Keratinocyte (primary cell): Measurements from ENCODE around the gene EIF1AX. TPM values are rescaled to one million over a fixed set of nuclear protein-coding genes. Genes with fewer than 3 reads are reported as not detected.

Source experiments
- DNase-seq: peaks from one replicate; pipeline ENCODE4 v3.0.0-alpha.2; 2011; ENCODE audit warnings: low read depth, missing footprints, low spot score
- FAIRE-seq: peaks from 2 replicates; lab custom pipeline; 2011; peaks lifted over from hg19 to GRCh38; lab: Jason Lieb, UNC
- H2AFZ ChIP-seq: 2 replicates; pipeline ENCODE4 v1.6.0; 2012; ENCODE audit warnings: low read length, control low read depth, inconsistent platforms; ENCODE audit not compliant: control insufficient read depth
- H3K27ac ChIP-seq: 2 replicates; pipeline ENCODE4 v1.5.1; 2011; ENCODE audit warnings: low read length; ENCODE audit not compliant: control insufficient read depth, insufficient read depth
- H3K27me3 ChIP-seq: 3 replicates; pipeline ENCODE4 v1.6.0; 2011; ENCODE audit warnings: low read length; ENCODE audit not compliant: control insufficient read depth, insufficient read depth; ENCODE audit errors: extremely low read depth
- H3K36me3 ChIP-seq, 2 experiments: 2 replicates in 1 of 2; 3 replicates in 1 of 2; pipeline ENCODE4 v1.5.1; 2011; ENCODE audit warnings: low read length in 2 of 2, mild to moderate bottlenecking in 1 of 2; ENCODE audit not compliant: control insufficient read depth in 2 of 2, insufficient read depth in 2 of 2; ENCODE audit errors: extremely low read depth in 1 of 2
- H3K4me1 ChIP-seq: 3 replicates; pipeline ENCODE4 v1.5.1; 2011; ENCODE audit warnings: low read length; ENCODE audit not compliant: control insufficient read depth, insufficient read depth; ENCODE audit errors: extremely low read depth
- H3K4me2 ChIP-seq: 3 replicates; pipeline ENCODE4 v1.6.0; 2011; ENCODE audit warnings: low read depth, low read length; ENCODE audit not compliant: control insufficient read depth, insufficient read depth; ENCODE audit errors: extremely low read depth
- H3K4me3 ChIP-seq, 3 experiments: fragments of 200-600 bp in 1 of 3; sonication (generic) in 1 of 3; 2 replicates in 2 of 3; 3 replicates in 1 of 3; pipeline ENCODE4 v1.5.1; 2011 to 2016; ENCODE audit warnings: low read length in 3 of 3, mild to moderate bottlenecking in 3 of 3, control low read depth in 2 of 3, inconsistent platforms in 1 of 3, low read depth in 1 of 3, mixed read lengths in 1 of 3, mixed run types in 1 of 3, moderate library complexity in 1 of 3; ENCODE audit not compliant: control insufficient read depth in 2 of 3, insufficient read depth in 2 of 3; ENCODE audit errors: extremely low read depth in 1 of 3
- H3K79me2 ChIP-seq: 2 replicates; pipeline ENCODE4 v1.6.0; 2012; ENCODE audit warnings: low read length; ENCODE audit not compliant: control insufficient read depth, insufficient read depth
- H3K9ac ChIP-seq: 3 replicates; pipeline ENCODE4 v1.6.0; 2011; ENCODE audit warnings: low read length; ENCODE audit not compliant: control insufficient read depth, insufficient read depth; ENCODE audit errors: extremely low read depth
- H3K9me1 ChIP-seq: 3 replicates; pipeline ENCODE4 v1.6.0; 2011; ENCODE audit warnings: low read length; ENCODE audit not compliant: control insufficient read depth, insufficient read depth; ENCODE audit errors: extremely low read depth
- H3K9me3 ChIP-seq: 2 replicates; pipeline ENCODE4 v1.5.1; 2012; ENCODE audit warnings: low read depth, low read length; ENCODE audit not compliant: control insufficient read depth
- H4K20me1 ChIP-seq: 3 replicates; pipeline ENCODE4 v1.6.0; 2011; ENCODE audit warnings: low read length; ENCODE audit not compliant: control insufficient read depth, insufficient read depth; ENCODE audit errors: extremely low read depth
- CTCF ChIP-seq, 3 experiments: IDR thresholded peaks in 1 of 3; conservative IDR thresholded peaks in 1 of 3; optimal IDR thresholded peaks in 1 of 3; 2 replicates in 2 of 3; 3 replicates in 1 of 3; pipeline versions ENCODE3 to v1.5.1; 2011; ENCODE audit warnings: low read length in 3 of 3, mild to moderate bottlenecking in 3 of 3, moderate library complexity in 2 of 3, control low read depth in 1 of 3, inconsistent platforms in 1 of 3; ENCODE audit not compliant: insufficient read depth in 2 of 3; ENCODE audit errors: extremely low read depth in 1 of 3
- EZH2 ChIP-seq: IDR thresholded peaks from one replicate; pipeline ENCODE4 v1.6.1; 2012; ENCODE audit warnings: inconsistent platforms, mild to moderate bottlenecking, low read length, moderate library complexity
- dilution Hi-C: fragments of 300-500 bp; cut with MboI; formaldehyde crosslinking; loops from one replicate; pipeline ENCODE4 v1.7.0; 2020; ENCODE audit warnings: low sequenced_read_pairs; ENCODE audit not compliant: extremely low pct_ligation_motif_present
- polyA plus RNA-seq, 5 experiments: library from polyadenylated mRNA; depleted of rRNA in 3 of 5; stranded (reverse) in 3 of 5; stranded (forward) in 1 of 5; unstranded in 1 of 5; fragments of >200 nt; gene quantifications; 1 replicate in 1 of 5; 2 replicates in 3 of 5; 3 replicates in 1 of 5; pipeline versions ENCODE4 v1.2.1 to v1.2.3, GENCODE V29; 2011 to 2012; ENCODE audit warnings: missing spikeins in 2 of 5, low read depth in 1 of 5, low replicate concordance in 1 of 5

Gene EIF1AX
- polyA plus RNA-seq, 1 donor (not counting 4 experiments of a cell fraction or from before 2014, with no cell fraction given), result 196 TPM

DNA sequence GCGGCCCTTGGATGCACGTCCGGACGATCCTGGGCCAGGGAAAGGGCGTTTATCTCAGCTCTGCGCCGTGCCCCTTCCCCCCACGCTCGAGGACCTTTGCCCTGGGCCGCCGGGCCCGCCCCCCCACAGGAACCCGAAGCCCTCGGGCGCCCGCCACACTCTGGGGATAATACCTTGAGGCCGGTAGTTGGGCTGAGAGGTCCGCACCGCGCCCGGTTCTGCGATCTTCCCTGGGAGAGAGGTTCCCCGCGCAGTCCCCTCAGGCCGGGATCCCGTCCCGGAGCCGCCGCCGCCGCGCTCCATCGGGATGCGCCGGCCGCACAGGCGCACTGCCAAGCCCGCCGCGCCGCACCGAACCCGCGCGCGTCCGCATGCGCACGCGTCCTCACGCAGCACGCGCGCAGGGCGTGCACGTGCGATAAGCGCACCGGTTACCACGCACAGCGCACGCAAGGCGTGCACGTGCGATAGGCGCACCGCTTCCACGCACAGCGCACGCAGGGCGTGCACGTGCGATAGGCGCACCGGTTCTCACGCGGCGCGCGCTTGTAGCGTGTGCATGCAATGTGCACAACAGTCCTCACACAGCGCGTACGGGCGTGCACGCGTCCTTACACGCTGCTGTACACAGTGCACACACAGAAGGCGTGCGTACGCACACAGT, 24.9 kb downstream of the EIF1AX start, which contains the start of gene MAP7D2:
Gene MAP7D2, minus strand, starts transcription at position 331 of the 664 bp plus-strand sequence. Its CDS starts 28 bp downstream, at position 303.
- DNase-seq (no peak), FAIRE-seq (no peak)
- Histone ChIP-seq H3K9ac (no peak within 1 kb of the TSS), H3K36me3 (no peaks in the 10 kb centered on the region), H3K9me3 (peaks cover 5% of the 10 kb centered on the region), H3K79me2 (no peaks in the 10 kb centered on the region), H3K27ac (no peak within 1 kb of the TSS), H3K4me2 (peak within 1 kb of the TSS; percentile 45), H3K9me1 (no peaks in the 10 kb centered on the region), H3K4me1 (peaks cover 9% of the 10 kb centered on the region), H2AFZ (peak within 1 kb of the TSS; percentile 22), H3K4me3 (peak within 1 kb of the TSS; percentile 6 to 35 (median 20)), H4K20me1 (no peaks in the 10 kb centered on the region), H3K27me3 (peaks cover 9% of the 10 kb centered on the region)
- no peak for TF ChIP-seq EZH2
- no peak for TF ChIP-seq CTCF (optimal IDR thresholded peaks at IDR 0.05 in 1 of 3, IDR thresholded peaks at IDR 0.05 in 1 of 3, conservative IDR thresholded peaks at IDR 0.05 in 1 of 3; ENCODE audit: extremely low read depth in 1 of 3, insufficient read depth in 2 of 3, low read length in 3 of 3)
- dilution Hi-C loops, result no loop called here

DNA sequence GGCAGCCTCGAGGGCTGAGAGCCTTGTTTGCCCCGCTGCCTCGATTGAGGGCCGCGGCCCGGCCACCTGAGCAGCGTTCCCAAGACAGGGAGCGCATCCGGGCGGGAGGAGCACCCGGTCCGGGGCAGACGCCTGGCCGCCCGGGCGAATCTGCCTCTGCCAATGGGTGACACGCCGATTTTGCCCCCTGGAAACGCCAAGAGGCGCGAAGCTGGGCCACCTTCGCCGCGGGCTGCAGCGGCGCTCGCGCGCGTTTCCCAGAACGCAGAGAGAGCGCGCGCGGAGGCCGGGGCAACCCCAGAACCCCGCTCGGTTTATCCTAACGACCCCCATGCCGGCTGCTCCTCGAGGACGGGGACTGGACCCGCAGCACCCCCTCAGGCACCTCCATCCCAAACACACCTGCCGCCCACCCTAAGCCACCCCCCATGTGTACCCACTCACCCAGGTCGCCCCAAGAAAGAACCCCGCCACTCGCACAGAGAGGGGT, 25.5 kb downstream of the EIF1AX start:
- FAIRE-seq (no peak), DNase-seq (no peak)
- no peaks in the 10 kb centered on the region for H3K79me2 ChIP-seq
- dilution Hi-C loops, result no loop called here
- peak overlapping the region; percentile 45 for H3K4me2 ChIP-seq
- H3K27ac ChIP-seq, result no peak overlapping the region
- no peaks in the 10 kb centered on the region for H3K36me3 ChIP-seq
- peaks cover 9% of the 10 kb centered on the region for H3K4me1 ChIP-seq
- no peaks in the 10 kb centered on the region for H3K9me1 ChIP-seq
- H2AFZ ChIP-seq, result peak overlapping the region; percentile 22
- H3K4me3 ChIP-seq, result peak overlapping the region in 2 of 3 experiments; percentile 6 to 35
- no peaks in the 10 kb centered on the region for H4K20me1 ChIP-seq
- H3K9ac ChIP-seq, result no peak overlapping the region
- no peak for TF ChIP-seq EZH2
- TF ChIP-seq CTCF (optimal IDR thresholded peaks at IDR 0.05 in 1 of 3, IDR thresholded peaks at IDR 0.05 in 1 of 3, conservative IDR thresholded peaks at IDR 0.05 in 1 of 3; ENCODE audit: extremely low read depth in 1 of 3, insufficient read depth in 2 of 3, low read length in 3 of 3), result no peak
- peaks cover 5% of the 10 kb centered on the region for H3K9me3 ChIP-seq
- peaks cover 9% of the 10 kb centered on the region for H3K27me3 ChIP-seq
